Hepatocyte (in vitro differentiated cells): ENCODE measurements around the gene XRCC1. TPM values are rescaled to one million over a fixed set of nuclear protein-coding genes. Genes with fewer than 3 reads are reported as not detected.

Experiments
- DNase-seq: peaks from one replicate; pipeline ENCODE4 v3.0.0-alpha.2; 2016; ENCODE audit warnings: low spot score
- H2AFZ ChIP-seq: fragments of 200-600 bp; sonication (generic); 2 replicates; pipeline ENCODE4 v1.6.0; 2016; ENCODE audit warnings: antibody characterized with exemption, mild to moderate bottlenecking
- H3K27ac ChIP-seq: fragments of 200-600 bp; sonication (generic); 2 replicates; pipeline ENCODE4 v1.5.1; 2016; ENCODE audit warnings: mild to moderate bottlenecking
- H3K27me3 ChIP-seq: fragments of 200-600 bp; sonication (generic); 2 replicates; pipeline ENCODE4 v1.6.1; 2016
- H3K36me3 ChIP-seq: fragments of 200-600 bp; sonication (generic); replicated peaks from 2 replicates; pipeline ENCODE4 v1.5.1; 2016; ENCODE audit warnings: low read depth; ENCODE audit not compliant: insufficient read depth
- H3K4me1 ChIP-seq: fragments of 200-600 bp; sonication (generic); 2 replicates; pipeline ENCODE4 v1.5.1; 2016; ENCODE audit warnings: mild to moderate bottlenecking, moderate library complexity; ENCODE audit not compliant: insufficient read depth
- H3K4me2 ChIP-seq: fragments of 200-600 bp; sonication (generic); 2 replicates; pipeline ENCODE4 v1.6.0; 2016
- H3K4me3 ChIP-seq: fragments of 200-600 bp; sonication (generic); 2 replicates; pipeline ENCODE4 v1.5.1; 2016; ENCODE audit warnings: mild to moderate bottlenecking
- H3K79me2 ChIP-seq: fragments of 200-600 bp; sonication (generic); 2 replicates; pipeline ENCODE4 v1.6.0; 2017; ENCODE audit warnings: mild to moderate bottlenecking
- H3K9me2 ChIP-seq: fragments of 200-600 bp; sonication (generic); replicated peaks from 2 replicates; pipeline ENCODE4 v1.6.0; 2017; ENCODE audit warnings: mild to moderate bottlenecking; ENCODE audit not compliant: insufficient read depth
- H3K9me3 ChIP-seq: fragments of 200-600 bp; sonication (generic); 2 replicates; pipeline ENCODE4 v1.5.1; 2016; ENCODE audit warnings: low read depth, mild to moderate bottlenecking
- H4K20me1 ChIP-seq: fragments of 200-600 bp; sonication (generic); 2 replicates; pipeline ENCODE4 v1.6.0; 2016; ENCODE audit warnings: mild to moderate bottlenecking; ENCODE audit not compliant: insufficient read depth, poor library complexity, severe bottlenecking
- CTCF ChIP-seq: fragments of 200-600 bp; sonication (generic); IDR thresholded peaks from 2 replicates; pipeline ENCODE4 v1.5.1; 2016; ENCODE audit warnings: antibody characterized with exemption, mild to moderate bottlenecking; ENCODE audit not compliant: poor library complexity
- EZH2 ChIP-seq: fragments of 200-600 bp; sonication (generic); IDR thresholded peaks from 2 replicates; pipeline ENCODE4 v1.6.1; 2016; ENCODE audit warnings: antibody characterized with exemption, mild to moderate bottlenecking, borderline replicate concordance
- EZH2phosphoT487 ChIP-seq: fragments of 200-600 bp; sonication (generic); IDR thresholded peaks from one replicate; pipeline ENCODE4 v1.6.1; 2018; ENCODE audit warnings: antibody characterized with exemption, mild to moderate bottlenecking, low read depth, moderate library complexity; ENCODE audit not compliant: unreplicated experiment, severe bottlenecking
- WGBS: methylation state at CpG from one replicate; pipeline ENCODE4 v1.1.6; 2016; ENCODE audit warnings: low lambda C conversion rate; ENCODE audit errors: missing lambda C conversion rate; 5-methylcytosine and 5-hydroxymethylcytosine counted together
- polyA plus RNA-seq: library from polyadenylated mRNA; unstranded; fragments of >200 nt; fragmentation: Nextera tagmentation; extraction: Ambion mirVana; gene quantifications from 2 replicates; pipeline ENCODE4 v1.2.1, GENCODE V29; 2016
- total RNA-seq: library from RNA; depleted of rRNA; stranded (reverse); fragments of >200 nt; gene quantifications from 2 replicates; pipeline ENCODE4 v1.2.3, GENCODE V29; 2014

The XRCC1 gene
- total and polyA plus RNA-seq, 2 experiments from 2014 or later: 27.8 to 34.3 TPM

GRCh38 chr19:43561139-43561970, 14.0 kb downstream of the XRCC1 start:
- no peaks in the 10 kb centered on the region for H3K9me2 ChIP-seq
- no peaks in the 10 kb centered on the region for H3K27me3 ChIP-seq
- no peak overlapping the region for H2AFZ ChIP-seq
- no peaks in the 10 kb centered on the region for H4K20me1 ChIP-seq
- H3K27ac ChIP-seq: no peak overlapping the region
- no peak for DNase-seq
- no peak for TF ChIP-seq CTCF
- no peak for TF ChIP-seq EZH2
- TF ChIP-seq EZH2phosphoT487: no peak
- no peaks in the 10 kb centered on the region for H3K9me3 ChIP-seq
- WGBS: 96% methylated on average over 12 of the region's 12 CpGs
- no peaks in the 10 kb centered on the region for H3K36me3 ChIP-seq
- no peak overlapping the region for H3K4me3 ChIP-seq
- H3K79me2 ChIP-seq: peaks cover 6% of the 10 kb centered on the region
- no peak overlapping the region for H3K4me2 ChIP-seq
- H3K4me1 ChIP-seq: no peaks in the 10 kb centered on the region

- H3K4me2 ChIP-seq: no peak overlapping the region
- H3K9me2 ChIP-seq: no peaks in the 10 kb centered on the region
- no peaks in the 10 kb centered on the region for H3K4me1 ChIP-seq
- no peak for DNase-seq
- no peaks in the 10 kb centered on the region for H4K20me1 ChIP-seq
- no peaks in the 10 kb centered on the region for H3K36me3 ChIP-seq
- no peaks in the 10 kb centered on the region for H3K9me3 ChIP-seq
- WGBS: 78% methylated on average over 6 of the region's 6 CpGs
- H3K27me3 ChIP-seq: no peaks in the 10 kb centered on the region
- peaks cover 3% of the 10 kb centered on the region for H3K79me2 ChIP-seq
- H3K27ac ChIP-seq: no peak overlapping the region
- no peak overlapping the region for H3K4me3 ChIP-seq
- no peak for TF ChIP-seq EZH2
- TF ChIP-seq CTCF: no peak
- no peak for TF ChIP-seq EZH2phosphoT487
- no peak overlapping the region for H2AFZ ChIP-seq
Observed at GRCh38 chr19:43560687-43561086, 14.6 kb downstream of the XRCC1 start.

GRCh38 chr19:43555185-43555770, 20.0 kb downstream of the XRCC1 start:
- Histone ChIP-seq H2AFZ (no peak overlapping the region), H3K9me2 (no peaks in the 10 kb centered on the region), H3K36me3 (no peaks in the 10 kb centered on the region), H3K79me2 (no peaks in the 10 kb centered on the region), H3K4me1 (no peaks in the 10 kb centered on the region), H3K27me3 (no peaks in the 10 kb centered on the region), H4K20me1 (no peaks in the 10 kb centered on the region), H3K9me3 (no peaks in the 10 kb centered on the region), H3K4me2 (no peak overlapping the region), H3K27ac (no peak overlapping the region), H3K4me3 (no peak overlapping the region)
- whole genome bisulfite sequencing: 44% methylated on average over 8 of the region's 8 CpGs
- DNase-seq: peak; percentile 83
- no peak for TF ChIP-seq EZH2phosphoT487
- TF ChIP-seq CTCF: peak; percentile 63
- TF ChIP-seq EZH2: no peak
